ENCODE data around the gene DNAJC11.

DNA sequence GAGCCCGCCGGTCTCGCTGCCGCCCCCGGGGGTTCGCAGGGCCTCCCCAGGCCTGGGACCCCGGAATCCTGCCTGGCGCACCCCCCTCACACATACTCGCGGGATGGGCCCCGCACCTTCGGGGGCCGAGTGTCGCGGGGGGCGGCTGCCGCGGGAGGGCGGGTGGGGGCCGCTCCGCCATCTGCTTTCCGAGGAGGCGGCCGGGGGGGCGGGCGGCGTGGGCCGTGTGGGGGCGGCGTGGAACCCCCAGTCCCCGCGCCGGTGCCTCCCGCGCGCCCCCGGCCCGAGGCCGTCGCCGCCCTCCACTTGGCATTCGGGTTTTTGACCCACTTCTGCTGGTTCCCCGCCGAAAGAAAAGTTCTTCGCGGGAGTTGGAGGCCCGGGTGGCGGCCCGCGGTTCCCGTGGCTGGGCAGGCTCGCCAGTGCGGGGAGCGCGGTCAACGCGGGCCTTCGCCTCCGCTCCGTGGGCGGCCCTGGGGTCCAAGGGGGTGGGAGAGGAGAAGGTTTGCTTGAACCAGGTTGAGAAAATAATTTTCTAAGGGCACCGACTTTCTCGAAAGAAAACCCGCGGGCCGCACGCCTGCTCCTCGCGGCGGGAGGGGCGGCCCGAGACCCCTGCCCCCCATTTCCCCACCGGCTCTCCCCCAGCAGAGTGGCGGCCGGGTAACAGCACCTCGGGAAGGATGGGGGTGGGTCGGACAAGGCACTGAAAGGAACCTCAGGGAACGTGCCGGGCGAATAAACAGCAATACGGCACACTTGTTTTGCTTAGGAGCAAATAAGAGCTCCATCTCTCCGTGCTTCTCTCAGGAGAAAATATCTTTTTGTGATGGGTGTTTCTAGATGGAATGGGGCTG is 86.5 kb downstream of the DNAJC11 start:
- no peak for TF ChIP-seq POLR2A (IDR thresholded peaks at IDR 0.05)
- TF ChIP-seq, protein P1, sequence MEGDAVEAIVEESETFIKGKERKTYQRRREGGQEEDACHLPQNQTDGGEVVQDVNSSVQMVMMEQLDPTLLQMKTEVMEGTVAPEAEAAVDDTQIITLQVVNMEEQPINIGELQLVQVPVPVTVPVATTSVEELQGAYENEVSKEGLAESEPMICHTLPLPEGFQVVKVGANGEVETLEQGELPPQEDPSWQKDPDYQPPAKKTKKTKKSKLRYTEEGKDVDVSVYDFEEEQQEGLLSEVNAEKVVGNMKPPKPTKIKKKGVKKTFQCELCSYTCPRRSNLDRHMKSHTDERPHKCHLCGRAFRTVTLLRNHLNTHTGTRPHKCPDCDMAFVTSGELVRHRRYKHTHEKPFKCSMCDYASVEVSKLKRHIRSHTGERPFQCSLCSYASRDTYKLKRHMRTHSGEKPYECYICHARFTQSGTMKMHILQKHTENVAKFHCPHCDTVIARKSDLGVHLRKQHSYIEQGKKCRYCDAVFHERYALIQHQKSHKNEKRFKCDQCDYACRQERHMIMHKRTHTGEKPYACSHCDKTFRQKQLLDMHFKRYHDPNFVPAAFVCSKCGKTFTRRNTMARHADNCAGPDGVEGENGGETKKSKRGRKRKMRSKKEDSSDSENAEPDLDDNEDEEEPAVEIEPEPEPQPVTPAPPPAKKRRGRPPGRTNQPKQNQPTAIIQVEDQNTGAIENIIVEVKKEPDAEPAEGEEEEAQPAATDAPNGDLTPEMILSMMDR (IDR thresholded peaks at IDR 0.05), result no peak
